ENCODE data around the gene AGAP1. TPM values are rescaled to one million over a fixed set of nuclear protein-coding genes. Genes with fewer than 3 reads are reported as not detected.

AGAP1 gene
- polyA plus RNA-seq, 2 of the 4 experiments (the other 2 are of a cell fraction), result 20.2 to 21.9 TPM

DNA sequence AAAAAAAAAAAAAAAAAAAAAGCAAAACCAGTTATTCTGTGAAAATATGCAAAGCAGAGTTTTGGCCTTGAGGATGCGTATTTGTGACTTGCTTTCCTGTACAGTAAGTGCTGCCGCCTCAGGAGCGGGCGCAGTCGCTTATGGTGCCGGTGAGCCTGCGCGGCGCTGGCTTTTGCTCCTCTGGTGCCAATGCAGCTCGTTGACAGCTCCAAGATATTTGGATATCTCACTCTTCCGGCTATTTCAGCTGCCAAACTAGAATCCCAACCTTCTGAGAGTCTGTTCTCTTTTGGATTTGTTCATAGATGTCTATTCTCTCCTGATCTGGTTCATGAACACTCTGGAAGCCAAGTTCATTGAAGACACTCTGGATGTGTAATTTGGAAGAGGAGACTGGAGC, 184.1 kb downstream of the AGAP1 start:
- CTCF ChIA-PET, result interaction anchor here (0.6 to 1.7 kb wide), 4 partner anchors 8 to 116 kb away, joined by 3 read pairs; no protein-coding TSS in a partner anchor

DNA sequence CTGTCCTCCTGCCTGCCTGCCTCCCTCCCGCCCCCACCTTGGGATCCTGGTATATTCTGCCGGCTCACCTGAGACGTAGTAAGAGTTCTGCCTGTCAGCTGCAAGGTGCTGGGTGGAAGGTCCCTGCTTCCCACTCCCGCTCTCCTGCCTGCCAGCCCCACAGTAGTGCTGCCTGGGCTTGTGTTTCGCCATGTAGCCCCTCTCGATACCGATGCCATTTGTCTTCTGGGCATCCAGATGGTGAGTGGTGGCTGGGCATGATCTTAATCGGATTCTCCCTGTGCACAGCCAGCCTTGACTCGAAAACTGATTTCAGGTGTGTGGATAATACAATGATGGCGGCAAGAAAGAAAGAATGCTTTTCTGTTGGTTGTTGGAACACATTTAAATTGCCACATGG, 184.9 kb downstream of the AGAP1 start:
- H3K4me2 ChIP-seq, result no peak overlapping the region
- ChIA-PET POLR2A (no interaction called here), CTCF (interaction anchor here (0.7 to 1.7 kb wide), 2 partner anchors 16 to 67 kb away, joined by 3 read pairs; no protein-coding TSS in a partner anchor)
- WGBS (ENCODE audit: missing lambda C conversion rate), result 88% methylated on average over 7 of the region's 10 CpGs
- DNase-seq (ENCODE audit: low read depth in 1 of 2, low spot score in 1 of 2) (no peak), ATAC-seq (no peak), FAIRE-seq (no peak)
- H3K9me3 ChIP-seq, result no peaks in the 10 kb centered on the region
- H3K4me3 ChIP-seq, result no peak overlapping the region
- no peak for TF ChIP-seq FOXS1 (CRISPR knock-in tag; IDR thresholded peaks at IDR 0.05)
- no peak for TF ChIP-seq NPAS2 (CRISPR knock-in tag; IDR thresholded peaks at IDR 0.05; ENCODE audit: borderline replicate concordance)
- no peak for TF ChIP-seq KDM1A (IDR thresholded peaks at IDR 0.05; ENCODE audit: low read depth)
- TF ChIP-seq, protein P1, sequence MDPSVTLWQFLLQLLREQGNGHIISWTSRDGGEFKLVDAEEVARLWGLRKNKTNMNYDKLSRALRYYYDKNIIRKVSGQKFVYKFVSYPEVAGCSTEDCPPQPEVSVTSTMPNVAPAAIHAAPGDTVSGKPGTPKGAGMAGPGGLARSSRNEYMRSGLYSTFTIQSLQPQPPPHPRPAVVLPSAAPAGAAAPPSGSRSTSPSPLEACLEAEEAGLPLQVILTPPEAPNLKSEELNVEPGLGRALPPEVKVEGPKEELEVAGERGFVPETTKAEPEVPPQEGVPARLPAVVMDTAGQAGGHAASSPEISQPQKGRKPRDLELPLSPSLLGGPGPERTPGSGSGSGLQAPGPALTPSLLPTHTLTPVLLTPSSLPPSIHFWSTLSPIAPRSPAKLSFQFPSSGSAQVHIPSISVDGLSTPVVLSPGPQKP (IDR thresholded peaks at IDR 0.05; ENCODE audit: low read depth, low read length), result no peak
- TF ChIP-seq RAD21 (conservative IDR thresholded peaks at IDR 0.05 in 1 of 2, IDR thresholded peaks at IDR 0.05 in 1 of 2), result no peak
- TF ChIP-seq CHD2 (IDR thresholded peaks at IDR 0.05; ENCODE audit: low read length, partially characterized antibody), result no peak
- TF ChIP-seq MAFK (IDR thresholded peaks at IDR 0.05; ENCODE audit: partially characterized antibody), result no peak
- TF ChIP-seq, protein P2, sequence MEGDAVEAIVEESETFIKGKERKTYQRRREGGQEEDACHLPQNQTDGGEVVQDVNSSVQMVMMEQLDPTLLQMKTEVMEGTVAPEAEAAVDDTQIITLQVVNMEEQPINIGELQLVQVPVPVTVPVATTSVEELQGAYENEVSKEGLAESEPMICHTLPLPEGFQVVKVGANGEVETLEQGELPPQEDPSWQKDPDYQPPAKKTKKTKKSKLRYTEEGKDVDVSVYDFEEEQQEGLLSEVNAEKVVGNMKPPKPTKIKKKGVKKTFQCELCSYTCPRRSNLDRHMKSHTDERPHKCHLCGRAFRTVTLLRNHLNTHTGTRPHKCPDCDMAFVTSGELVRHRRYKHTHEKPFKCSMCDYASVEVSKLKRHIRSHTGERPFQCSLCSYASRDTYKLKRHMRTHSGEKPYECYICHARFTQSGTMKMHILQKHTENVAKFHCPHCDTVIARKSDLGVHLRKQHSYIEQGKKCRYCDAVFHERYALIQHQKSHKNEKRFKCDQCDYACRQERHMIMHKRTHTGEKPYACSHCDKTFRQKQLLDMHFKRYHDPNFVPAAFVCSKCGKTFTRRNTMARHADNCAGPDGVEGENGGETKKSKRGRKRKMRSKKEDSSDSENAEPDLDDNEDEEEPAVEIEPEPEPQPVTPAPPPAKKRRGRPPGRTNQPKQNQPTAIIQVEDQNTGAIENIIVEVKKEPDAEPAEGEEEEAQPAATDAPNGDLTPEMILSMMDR (IDR thresholded peaks at IDR 0.05), result no peak
- TF ChIP-seq, protein P3, sequence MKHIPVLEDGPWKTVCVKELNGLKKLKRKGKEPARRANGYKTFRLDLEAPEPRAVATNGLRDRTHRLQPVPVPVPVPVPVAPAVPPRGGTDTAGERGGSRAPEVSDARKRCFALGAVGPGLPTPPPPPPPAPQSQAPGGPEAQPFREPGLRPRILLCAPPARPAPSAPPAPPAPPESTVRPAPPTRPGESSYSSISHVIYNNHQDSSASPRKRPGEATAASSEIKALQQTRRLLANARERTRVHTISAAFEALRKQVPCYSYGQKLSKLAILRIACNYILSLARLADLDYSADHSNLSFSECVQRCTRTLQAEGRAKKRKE (CRISPR knock-in tag; IDR thresholded peaks at IDR 0.05; ENCODE audit: low read depth), result no peak
- TF ChIP-seq JUNB (IDR thresholded peaks at IDR 0.05), result no peak
- H3K27ac ChIP-seq, result no peak overlapping the region
- peaks cover 16% of the 10 kb centered on the region; the same call in 2 of the 3 replicates for H3K4me1 ChIP-seq

More for the DNA sequence above, 184.1 kb downstream of the AGAP1 start:
- peaks cover 16% of the 10 kb centered on the region; the same call in 2 of the 3 replicates for H3K4me1 ChIP-seq
- H3K4me3 ChIP-seq, result no peak overlapping the region
- H3K9me3 ChIP-seq, result no peaks in the 10 kb centered on the region
- no peak for DNase-seq (ENCODE audit: low read depth in 1 of 2, low spot score in 1 of 2)
- no peak overlapping the region for H3K27ac ChIP-seq
- H3K4me2 ChIP-seq, result no peak overlapping the region
- ATAC-seq, result no peak
- TF ChIP-seq, protein P4, sequence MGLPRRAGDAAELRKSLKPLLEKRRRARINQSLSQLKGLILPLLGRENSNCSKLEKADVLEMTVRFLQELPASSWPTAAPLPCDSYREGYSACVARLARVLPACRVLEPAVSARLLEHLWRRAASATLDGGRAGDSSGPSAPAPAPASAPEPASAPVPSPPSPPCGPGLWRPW (IDR thresholded peaks at IDR 0.05), result no peak
- no peak for TF ChIP-seq EHF (CRISPR knock-in tag; IDR thresholded peaks at IDR 0.05)
- TF ChIP-seq ESRRA (IDR thresholded peaks at IDR 0.05; ENCODE audit: borderline replicate concordance, low read length), result no peak
- TF ChIP-seq, protein P5, sequence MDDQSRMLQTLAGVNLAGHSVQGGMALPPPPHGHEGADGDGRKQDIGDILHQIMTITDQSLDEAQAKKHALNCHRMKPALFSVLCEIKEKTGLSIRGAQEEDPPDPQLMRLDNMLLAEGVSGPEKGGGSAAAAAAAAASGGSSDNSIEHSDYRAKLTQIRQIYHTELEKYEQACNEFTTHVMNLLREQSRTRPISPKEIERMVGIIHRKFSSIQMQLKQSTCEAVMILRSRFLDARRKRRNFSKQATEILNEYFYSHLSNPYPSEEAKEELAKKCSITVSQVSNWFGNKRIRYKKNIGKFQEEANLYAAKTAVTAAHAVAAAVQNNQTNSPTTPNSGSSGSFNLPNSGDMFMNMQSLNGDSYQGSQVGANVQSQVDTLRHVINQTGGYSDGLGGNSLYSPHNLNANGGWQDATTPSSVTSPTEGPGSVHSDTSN (IDR thresholded peaks at IDR 0.05), result no peak
- TF ChIP-seq CHD2 (IDR thresholded peaks at IDR 0.05; ENCODE audit: low read length, partially characterized antibody), result no peak
- no peak for TF ChIP-seq CEBPB (IDR thresholded peaks at IDR 0.05)
- TF ChIP-seq RNF2 (IDR thresholded peaks at IDR 0.05; ENCODE audit: borderline replicate concordance, low read depth), result no peak
- FAIRE-seq, result no peak
- 98% methylated on average over 11 of the region's 11 CpGs for WGBS (ENCODE audit: missing lambda C conversion rate)
- POLR2A ChIA-PET, result no interaction called here

DNA sequence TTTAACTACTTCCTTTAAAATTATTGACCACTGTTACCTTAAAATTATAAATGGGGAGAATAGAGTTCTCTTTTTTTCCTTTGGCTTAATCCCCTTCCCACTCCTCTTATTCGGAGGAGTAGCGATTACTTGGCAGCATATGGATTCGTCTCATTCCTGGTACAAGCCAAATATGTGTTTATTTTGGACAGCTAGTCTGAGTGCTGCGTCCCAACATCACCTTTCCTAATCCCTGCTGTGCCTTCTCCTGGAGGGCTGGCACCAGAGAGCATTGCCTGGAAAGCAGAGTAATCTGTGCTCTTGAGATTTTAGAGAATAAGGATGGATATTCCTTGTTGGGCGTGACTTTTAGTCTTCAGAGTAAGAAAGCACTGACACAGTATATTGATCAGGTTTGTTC, 185.6 kb downstream of the AGAP1 start:
- ChIA-PET CTCF (interaction anchor here (0.7 to 1.6 kb wide), 5 partner anchors 9 to 86 kb away, joined by 3 to 5 read pairs (median 4); no protein-coding TSS in a partner anchor), POLR2A (no interaction called here)
- TF ChIP-seq TFCP2L1 (CRISPR knock-in tag; IDR thresholded peaks at IDR 0.05) (no peak), GATA3 (IDR thresholded peaks at IDR 0.05; ENCODE audit: borderline replicate concordance) (no peak), HOXB13 (CRISPR knock-in tag; IDR thresholded peaks at IDR 0.05; ENCODE audit: low read depth) (no peak), TP53 (CRISPR knock-in tag; IDR thresholded peaks at IDR 0.05) (no peak), CBX8 (IDR thresholded peaks at IDR 0.05) (no peak), POLR2A (IDR thresholded peaks at IDR 0.05; ENCODE audit: low read length) (no peak), SMC3 (IDR thresholded peaks at IDR 0.05) (no peak), POLR2AphosphoS2 (conservative IDR thresholded peaks at IDR 0.05; ENCODE audit: low read length) (no peak), RCOR1 (IDR thresholded peaks at IDR 0.05; ENCODE audit: low read depth, low read length) (no peak)
- TF ChIP-seq, protein P6, sequence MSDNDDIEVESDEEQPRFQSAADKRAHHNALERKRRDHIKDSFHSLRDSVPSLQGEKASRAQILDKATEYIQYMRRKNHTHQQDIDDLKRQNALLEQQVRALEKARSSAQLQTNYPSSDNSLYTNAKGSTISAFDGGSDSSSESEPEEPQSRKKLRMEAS (IDR thresholded peaks at IDR 0.05), result no peak
- Histone ChIP-seq H3K4me3 (no peak overlapping the region), H3K4me2 (no peak overlapping the region), H3K4me1 (peaks cover 16% of the 10 kb centered on the region; the same call in 2 of the 3 replicates), H3K27ac (no peak overlapping the region), H3K9me3 (no peaks in the 10 kb centered on the region)
- ATAC-seq (no peak), DNase-seq (ENCODE audit: low read depth in 1 of 2, low spot score in 1 of 2) (no peak), FAIRE-seq (no peak)
- WGBS (ENCODE audit: missing lambda C conversion rate), result 79% methylated on average over 5 of the region's 5 CpGs

Data from A549 (cell line).